Hair follicular keratinocyte (primary cell): ENCODE measurements around the gene REM1. TPM values are rescaled to one million over a fixed set of nuclear protein-coding genes. Genes with fewer than 3 reads are reported as not detected.

Source experiments
- total RNA-seq: library from RNA; depleted of rRNA; stranded (reverse); fragments of >200 nt; gene quantifications from 2 replicates; pipeline ENCODE4 v1.2.3, GENCODE V29; 2015

The REM1 gene
- total RNA-seq, result not detected in 2 replicates

GRCh38 chr20:31474758-31475427 lies at the start of gene REM1, which contains the start of gene DEFB124:
Gene REM1 (plus strand): TSS chr20:31475288. CDS start chr20:31476446, 1,158 bp downstream.
Gene DEFB124 (minus strand): TSS chr20:31475127. CDS start chr20:31473013, 2,114 bp downstream.

DNA sequence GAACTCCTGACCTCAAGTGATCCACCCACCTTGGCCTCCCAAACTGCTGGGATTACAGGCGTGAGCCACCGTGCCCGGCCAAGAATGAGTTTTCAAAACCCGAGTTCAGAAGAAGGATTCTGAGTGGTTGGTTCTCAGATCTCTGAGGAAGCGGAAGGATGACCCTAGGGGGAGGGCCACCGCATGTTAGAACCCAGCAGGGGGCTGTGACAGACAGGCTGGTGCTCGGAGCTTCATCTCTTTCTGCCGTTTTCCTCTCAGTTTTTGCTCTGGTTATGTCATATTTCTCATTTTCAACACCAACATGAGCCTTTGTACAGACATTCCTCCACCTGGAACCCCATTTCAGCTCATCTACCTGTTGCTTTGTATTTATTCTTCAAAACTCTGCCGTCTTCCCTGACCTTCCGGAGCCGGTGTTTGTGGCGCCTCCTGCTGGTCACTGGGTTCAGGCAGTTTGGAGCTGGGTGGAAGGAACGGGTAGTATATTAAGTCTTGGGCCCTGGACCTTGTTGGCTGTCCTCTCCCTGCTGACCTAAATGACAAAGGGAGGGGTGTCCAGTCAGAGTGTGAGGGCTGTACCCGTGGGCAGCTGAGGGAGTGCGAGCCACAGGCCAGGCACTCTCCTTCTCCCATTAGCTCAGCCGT lies 35.0 kb upstream of the REM1 start, which contains the start of gene DEFB123:
Gene DEFB123 (plus strand): TSS at position 621 of the 648 bp plus-strand sequence. CDS start 67 bp downstream, outside the sequence.

DNA sequence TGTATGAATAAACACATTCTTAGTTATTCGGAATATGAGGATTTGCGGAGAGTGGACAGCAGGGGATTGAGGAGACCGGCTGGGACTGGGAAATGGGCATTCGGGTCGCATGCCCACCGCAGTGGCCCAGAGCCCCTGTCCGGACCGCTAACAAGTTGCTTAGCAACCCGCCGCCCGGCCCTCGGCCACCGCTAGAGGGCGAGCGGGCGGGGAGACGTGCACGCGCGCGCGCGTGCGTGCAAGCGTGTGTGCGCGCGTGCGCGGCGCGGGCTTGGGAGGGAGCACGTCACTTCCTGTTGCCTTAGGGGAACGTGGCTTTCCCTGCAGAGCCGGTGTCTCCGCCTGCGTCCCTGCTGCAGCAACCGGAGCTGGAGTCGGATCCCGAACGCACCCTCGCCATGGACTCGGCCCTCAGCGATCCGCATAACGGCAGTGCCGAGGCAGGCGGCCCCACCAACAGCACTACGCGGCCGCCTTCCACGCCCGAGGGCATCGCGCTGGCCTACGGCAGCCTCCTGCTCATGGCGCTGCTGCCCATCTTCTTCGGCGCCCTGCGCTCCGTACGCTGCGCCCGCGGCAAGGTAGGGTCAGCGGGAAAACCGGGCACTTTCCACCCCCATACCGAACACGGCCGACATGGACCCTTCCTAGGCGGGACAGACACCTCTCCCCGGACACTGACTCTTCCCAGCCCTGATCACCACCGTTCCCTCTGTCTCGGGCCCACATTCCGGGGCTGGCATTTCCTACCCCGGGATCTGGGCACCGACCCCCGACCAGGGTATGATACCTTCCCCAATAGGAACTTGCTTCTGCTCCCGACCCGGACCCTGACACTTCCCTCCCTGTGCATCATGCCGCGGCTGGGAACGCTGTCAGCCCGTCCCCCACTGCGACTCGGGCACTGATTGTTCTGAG lies 39.3 kb downstream of the REM1 start, which contains the start of gene HM13:
Gene HM13 (plus strand): TSS at position 289 of the 918 bp plus-strand sequence. CDS start 110 bp downstream, at position 399.

Other genes with a start within 250 kb of the REM1 start
- gene DEFB115, start 217.6 kb upstream of the REM1 start, total RNA-seq, result not detected in 2 replicates
- not detected in 2 replicates for gene DEFB116, start 166.7 kb upstream of the REM1 start, total RNA-seq
- not detected in 2 replicates for gene DEFB118, start 106.7 kb upstream of the REM1 start, total RNA-seq
- not detected in 2 replicates for gene DEFB119, start 84.7 kb upstream of the REM1 start, total RNA-seq
- not detected in 2 replicates for gene DEFB121, start 69.1 kb upstream of the REM1 start, total RNA-seq
- gene DEFB123, start 34.7 kb upstream of the REM1 start, total RNA-seq, result not detected in 2 replicates
- not detected in 2 replicates for gene DEFB124, start 161 bp upstream of the REM1 start, total RNA-seq
- gene HM13, start 39.2 kb downstream of the REM1 start, total RNA-seq, result 46.1 and 61.0 TPM in 2 replicates
- 149 and 278 TPM in 2 replicates for gene ID1, start 130.0 kb downstream of the REM1 start, total RNA-seq
- not detected in 2 replicates for gene COX4I2, start 162.6 kb downstream of the REM1 start, total RNA-seq
- gene BCL2L1, start 247.6 kb downstream of the REM1 start, total RNA-seq, result 118 and 185 TPM in 2 replicates